NCI-H2107 treated with DMSO at 0.1 percent for 48 hours (cell line): ENCODE measurements around the gene TBC1D8.

Source experiments
- DNase-seq: peaks from one replicate; lab custom pipeline; 2025; ENCODE audit not compliant: unreplicated experiment; lab: John Stamatoyannopoulos, UW

The TBC1D8 gene

DNA sequence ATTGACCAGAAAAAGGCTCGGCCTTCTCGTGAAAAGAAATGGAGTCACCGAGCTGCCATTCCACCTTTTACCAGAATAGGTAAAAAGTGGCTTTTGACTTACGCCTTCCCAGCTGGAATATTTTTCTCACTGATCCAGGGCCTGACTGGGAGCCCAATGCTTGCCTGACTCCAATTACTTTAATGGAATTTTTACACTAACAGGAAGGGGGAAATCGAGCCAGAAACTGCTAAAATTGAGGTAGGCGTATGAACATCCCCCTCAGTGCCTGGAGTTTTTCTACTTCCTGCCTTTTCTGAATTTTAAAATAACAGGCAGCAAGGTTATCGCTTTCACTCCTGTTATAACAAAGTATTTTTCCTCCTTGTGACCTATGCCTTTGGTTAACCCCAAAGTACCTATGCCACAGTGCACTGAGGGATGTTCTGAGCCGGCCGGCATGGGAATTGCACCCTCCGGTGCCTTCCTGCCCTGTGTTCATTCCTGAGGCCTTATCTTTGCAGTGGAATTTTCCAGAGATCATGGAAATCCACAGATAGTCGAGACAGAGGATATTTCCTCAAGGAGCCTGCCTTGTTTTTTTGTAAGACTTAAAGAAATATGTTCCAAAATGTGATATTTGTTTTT is 167.4 kb downstream of the TBC1D8 start:
- DNase-seq: no peak

GRCh38 chr2:100983201-100983600 is 168.0 kb downstream of the TBC1D8 start:
- DNase-seq: no peak

GRCh38 chr2:100982431-100982861 is 168.7 kb downstream of the TBC1D8 start:
- no peak for DNase-seq

- no peak for DNase-seq
These were observed 170.2 kb downstream of the TBC1D8 start for GRCh38 chr2:100981011-100981410.

- DNase-seq: no peak
These were observed 171.1 kb downstream of the TBC1D8 start for GRCh38 chr2:100980046-100980445.

DNA sequence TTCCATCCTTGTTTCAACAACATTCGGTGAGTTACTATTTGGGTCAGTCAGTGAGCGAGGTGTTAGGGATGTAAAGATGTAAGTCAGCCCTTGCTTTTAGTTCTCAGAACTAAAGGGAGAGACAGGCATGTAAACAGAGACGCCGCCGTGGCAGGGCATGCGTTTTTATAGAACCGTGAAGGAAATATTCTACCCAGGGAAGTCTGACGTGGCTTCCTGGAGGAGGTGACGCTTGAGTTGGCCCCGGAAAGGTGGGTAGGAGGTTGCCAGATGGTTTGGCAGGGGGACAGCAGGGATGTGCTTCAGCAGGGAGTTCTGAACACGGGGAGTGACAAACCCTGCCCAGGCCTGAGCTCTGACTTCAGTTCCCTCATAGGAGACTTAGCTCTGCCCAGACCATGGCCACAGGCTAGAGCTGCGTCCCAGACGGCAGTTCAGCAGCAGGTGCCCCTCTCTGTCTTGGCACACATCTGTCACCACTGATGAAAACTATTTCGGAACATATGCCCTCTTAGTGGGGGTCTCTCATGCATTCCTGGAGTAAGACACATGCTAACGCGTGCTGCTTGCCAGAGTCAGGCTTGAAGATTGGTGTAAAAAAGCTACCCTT is 172.5 kb downstream of the TBC1D8 start:
- DNase-seq: no peak

DNA sequence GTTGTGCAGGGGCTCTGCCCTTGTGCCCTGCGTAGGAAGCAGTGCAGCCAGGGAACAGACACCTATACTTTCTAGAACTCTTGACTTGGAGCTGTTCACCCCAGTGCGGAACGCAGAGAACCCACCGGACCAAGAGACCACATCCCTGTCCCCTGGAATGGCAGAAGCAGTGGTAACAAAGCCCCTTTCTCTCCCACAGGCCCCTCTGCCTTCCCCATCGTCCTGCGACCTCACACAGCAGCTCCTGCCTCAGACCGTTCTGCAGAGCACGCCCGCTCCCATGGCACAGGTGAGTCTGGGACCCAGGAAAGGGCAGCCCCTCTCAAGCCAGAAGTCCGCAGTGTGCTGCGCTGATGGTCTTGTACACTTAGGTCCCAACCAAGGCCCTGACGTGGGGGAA is 173.7 kb downstream of the TBC1D8 start:
- DNase-seq: no peak

- no peak for DNase-seq
These were observed 174.4 kb downstream of the TBC1D8 start for GRCh38 chr2:100976645-100977391.

DNA sequence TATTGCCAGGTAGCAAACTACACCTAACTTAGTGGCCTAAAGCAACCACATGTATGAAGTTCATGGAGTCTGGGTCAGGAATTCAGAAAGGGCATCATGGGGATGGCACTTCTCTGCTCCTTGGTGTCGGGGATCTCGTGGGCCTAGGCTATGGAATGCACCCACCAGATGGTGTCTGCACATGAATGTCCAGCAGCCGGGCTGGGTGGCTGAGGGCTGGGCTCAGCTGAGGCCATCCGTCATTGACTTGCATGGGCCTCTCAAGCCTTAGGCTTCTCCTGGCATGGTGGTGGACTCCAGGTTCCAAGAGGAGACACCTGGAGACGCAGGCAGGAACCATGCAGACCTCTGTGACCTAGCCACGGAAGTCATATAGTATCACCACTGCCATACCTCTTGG is 175.1 kb downstream of the TBC1D8 start:
- DNase-seq: no peak

- DNase-seq: no peak
These were observed 175.7 kb downstream of the TBC1D8 start for GRCh38 chr2:100975521-100975785.

GRCh38 chr2:100974712-100975520 is 176.3 kb downstream of the TBC1D8 start:
- DNase-seq: no peak

DNA sequence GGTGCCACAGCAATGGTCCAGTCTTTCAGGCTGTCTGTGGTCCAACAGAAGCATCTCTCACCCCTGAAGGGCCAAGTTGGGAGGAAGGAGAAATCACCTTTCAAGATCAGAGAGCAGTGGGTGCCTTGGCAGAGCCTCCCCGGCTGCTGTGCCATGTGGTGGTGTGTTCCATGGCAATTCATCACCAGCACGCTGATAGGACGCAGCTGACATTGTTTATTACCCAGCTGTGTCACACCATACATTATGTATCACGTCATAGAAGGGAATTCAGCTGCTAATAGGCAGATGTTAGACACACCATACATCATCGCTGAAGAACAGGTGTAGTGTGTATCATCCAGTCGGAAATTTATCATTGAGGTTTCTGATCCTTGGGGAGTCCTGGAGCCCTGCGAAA is 178.7 kb downstream of the TBC1D8 start:
- DNase-seq: no peak

GRCh38 chr2:100971221-100971620 is 180.0 kb downstream of the TBC1D8 start:
- DNase-seq: no peak

- DNase-seq: no peak
These were observed 181.2 kb downstream of the TBC1D8 start for GRCh38 chr2:100969998-100970397.

- DNase-seq: no peak
These were observed 182.7 kb downstream of the TBC1D8 start for GRCh38 chr2:100968146-100969145.

GRCh38 chr2:100967716-100968115 is 183.5 kb downstream of the TBC1D8 start:
- DNase-seq: no peak

DNA sequence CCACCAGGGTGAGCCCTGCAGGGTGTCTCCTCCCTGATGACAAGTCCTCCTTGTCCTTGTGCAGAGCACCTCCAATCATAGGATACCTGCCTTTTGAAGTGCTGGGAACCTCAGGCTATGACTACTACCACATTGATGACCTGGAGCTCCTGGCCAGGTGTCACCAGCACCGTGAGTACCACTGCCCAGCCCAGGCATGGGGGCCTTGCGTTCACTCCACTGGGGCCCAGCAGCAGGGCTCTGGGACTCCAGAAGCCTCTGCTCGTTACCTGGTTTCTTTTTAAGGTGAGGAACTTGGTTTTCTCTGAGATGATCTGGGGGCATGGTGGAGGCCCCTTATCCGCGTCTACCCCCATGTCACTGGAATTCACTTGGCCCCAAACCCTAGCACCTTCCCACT is 185.6 kb downstream of the TBC1D8 start:
- DNase-seq: no peak

DNA sequence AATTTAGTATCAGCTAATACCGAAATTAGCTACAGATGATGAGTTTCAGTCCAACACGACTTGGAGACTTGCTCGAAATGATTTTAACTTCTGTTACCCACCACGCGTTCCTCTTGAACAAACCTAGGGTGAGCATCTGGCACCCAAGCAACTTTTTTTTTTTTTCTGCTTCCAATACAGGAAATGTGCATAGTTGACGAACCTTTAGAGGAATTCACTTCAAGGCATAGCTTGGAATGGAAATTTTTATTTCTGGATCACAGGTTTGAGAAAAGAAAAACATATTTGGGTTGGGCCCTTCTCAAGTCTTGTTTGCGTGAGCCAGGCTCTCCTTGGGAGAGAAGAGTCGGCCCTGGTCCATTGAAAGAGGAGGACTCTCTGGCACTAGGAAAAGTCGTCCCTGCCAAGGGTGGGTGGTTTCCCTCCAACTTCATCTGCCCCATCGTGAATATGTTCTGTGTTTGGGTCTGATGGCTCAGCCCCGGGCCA is 186.5 kb downstream of the TBC1D8 start:
- no peak for DNase-seq

- no peak for DNase-seq
These were observed 187.0 kb downstream of the TBC1D8 start for GRCh38 chr2:100964222-100964621.

GRCh38 chr2:100963026-100963375 is 188.2 kb downstream of the TBC1D8 start:
- no peak for DNase-seq
